Measurements from ENCODE around the gene TRA2A. TPM values are rescaled to one million over a fixed set of nuclear protein-coding genes. Genes with fewer than 3 reads are reported as not detected.

The TRA2A gene
- total RNA-seq (100 to 1,000 TPM; 105 to 246 (median 119) TPM), total RNA-seq (40.5 to 210 (median 92.6) reads per million in 29 experiments)
- 94.0 TPM for total RNA-seq (2013)

DNA sequence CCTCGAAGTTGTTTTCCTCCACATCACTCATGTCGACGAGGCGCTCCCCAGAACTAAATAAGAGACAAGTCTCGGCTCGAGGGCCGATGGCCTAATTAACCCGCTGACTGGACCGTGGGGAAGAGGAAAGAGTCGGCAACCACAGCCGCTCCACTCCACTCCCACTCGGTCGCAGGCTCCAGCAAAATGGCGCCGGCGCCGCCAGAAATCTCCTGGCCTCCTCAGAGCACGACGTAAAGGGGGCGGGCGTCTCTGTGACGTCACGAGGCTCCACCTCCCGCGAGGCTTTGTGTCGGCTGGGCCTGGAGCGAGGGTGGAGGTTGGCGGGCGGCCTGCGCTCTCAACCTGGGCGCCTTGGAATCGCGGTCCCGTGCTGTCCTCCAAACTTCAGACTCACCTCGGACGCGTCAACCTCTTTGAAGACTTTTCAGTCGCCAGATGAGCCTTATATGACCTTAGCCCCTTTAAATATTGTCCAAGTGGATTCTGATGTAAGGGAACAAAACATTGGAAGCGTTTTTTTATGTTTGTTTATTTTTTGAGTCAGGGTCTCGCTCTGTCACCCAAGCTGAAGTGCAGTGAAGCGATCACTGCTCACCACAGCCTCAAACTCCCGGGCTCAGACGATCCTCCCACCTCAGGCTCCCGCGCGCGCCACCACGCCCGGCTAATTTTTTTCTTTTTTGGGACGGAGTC, at the start of gene TRA2A:
TSS of gene TRA2A (minus strand) at position 188 of the 696 bp plus-strand sequence. CDS start at position 31, 157 bp downstream.
- H3K4me3 ChIP-seq (ENCODE audit: control insufficient read depth in 1 of 2, extremely low read depth in 1 of 2, low read length in 1 of 2), result peak within 1 kb of the TSS; percentile 99 to 100
- no peaks in the 10 kb centered on the region for H3K27me3 ChIP-seq (replicated peaks in 1 of 2; ENCODE audit: control insufficient read depth in 2 of 2, extremely low read depth in 1 of 2, insufficient read depth in 2 of 2, low read length in 1 of 2)
- peak; percentile 94 to 97 (median 96) for ATAC-seq (replicated peaks in 1 of 4)
- H3K36me3 Mint-ChIP-seq, result peaks cover 4% of the 10 kb centered on the region
- H3K27ac ChIP-seq (ENCODE audit: low read length), result peak within 1 kb of the TSS; percentile 99
- POLR2A ChIA-PET, result interaction anchor here in 1 of 2 donors (1.1 to 1.3 kb wide), 3 partner anchors 16 to 1593 kb away, joined by 3 read pairs; partner anchors contain the start of gene CYCS
- H3K9me3 ChIP-seq, result no peaks in the 10 kb centered on the region
- peak within 1 kb of the TSS; percentile 100 for H3K27ac Mint-ChIP-seq
- H3K4me1 ChIP-seq (ENCODE audit: control insufficient read depth in 1 of 2, extremely low read depth in 1 of 2, insufficient read depth in 2 of 2, low read length in 2 of 2), result peaks cover 23 to 31% of the 10 kb centered on the region in 2 experiments
- DNase-seq, result peak; percentile 91 to 99 (median 96)
- no peaks in the 10 kb centered on the region for H3K27me3 Mint-ChIP-seq
- CTCF ChIA-PET, result interaction anchor here (1.2 to 1.4 kb wide), 2 partner anchors 12 to 15 kb away, joined by 4 read pairs; no protein-coding TSS in a partner anchor
- H3K9me3 Mint-ChIP-seq, result no peaks in the 10 kb centered on the region
- peaks cover 44 to 51% (median 47%) of the 10 kb centered on the region in 3 donors for H3K4me1 Mint-ChIP-seq
- WGBS (ENCODE audit: insufficient coverage), result 24% methylated on average over 31 of the region's 50 CpGs
- peak within 1 kb of the TSS; percentile 99 to 100 (median 99) for H3K4me3 Mint-ChIP-seq
- H3K36me3 ChIP-seq (ENCODE audit: control insufficient read depth in 2 of 2, extremely low read depth in 1 of 2, insufficient read depth in 1 of 2, low read length in 1 of 2), result no peaks in the 10 kb centered on the region

- peak; percentile 31 to 74 (median 55) for DNase-seq
- Histone ChIP-seq H3K4me3 (ENCODE audit: control insufficient read depth in 1 of 2, extremely low read depth in 1 of 2, low read length in 1 of 2) (no peak overlapping the region), H3K27me3 (replicated peaks in 1 of 2; ENCODE audit: control insufficient read depth in 2 of 2, extremely low read depth in 1 of 2, insufficient read depth in 2 of 2, low read length in 1 of 2) (peaks cover 0 to 6% of the 10 kb centered on the region in 2 experiments), H3K27ac (ENCODE audit: low read length) (no peak overlapping the region), H3K9me3 (no peaks in the 10 kb centered on the region), H3K36me3 (ENCODE audit: control insufficient read depth in 2 of 2, extremely low read depth in 1 of 2, insufficient read depth in 1 of 2, low read length in 1 of 2) (no peaks in the 10 kb centered on the region), H3K4me1 (ENCODE audit: control insufficient read depth in 1 of 2, extremely low read depth in 1 of 2, insufficient read depth in 2 of 2, low read length in 2 of 2) (no peaks in the 10 kb centered on the region)
- CTCF ChIA-PET, result interaction anchor here (0.5 to 2.4 kb wide), 17 partner anchors 9 to 1499 kb away, joined by 3 to 14 read pairs (median 3); no protein-coding TSS in a partner anchor
- POLR2A ChIA-PET, result interaction anchor here in 1 of 2 donors (0.6 kb wide), 1 partner anchor 564 kb away, joined by 3 read pairs; no protein-coding TSS in a partner anchor
- no peaks in the 10 kb centered on the region for H3K9me3 Mint-ChIP-seq
- WGBS (ENCODE audit: insufficient coverage), result 38% methylated on average over 1 of the region's 5 CpGs
- no peaks in the 10 kb centered on the region for H3K36me3 Mint-ChIP-seq
- peak; percentile 54 to 83 (median 70) for ATAC-seq (replicated peaks in 1 of 4)
- H3K27ac Mint-ChIP-seq, result no peak overlapping the region
- no peak overlapping the region for H3K4me3 Mint-ChIP-seq
- no peaks in the 10 kb centered on the region for H3K4me1 Mint-ChIP-seq
- H3K27me3 Mint-ChIP-seq, result peaks cover 15 to 26% of the 10 kb centered on the region in 2 donors
These were observed 38.9 kb upstream of the TRA2A start for GRCh38 chr7:23570592-23571200.

DNA sequence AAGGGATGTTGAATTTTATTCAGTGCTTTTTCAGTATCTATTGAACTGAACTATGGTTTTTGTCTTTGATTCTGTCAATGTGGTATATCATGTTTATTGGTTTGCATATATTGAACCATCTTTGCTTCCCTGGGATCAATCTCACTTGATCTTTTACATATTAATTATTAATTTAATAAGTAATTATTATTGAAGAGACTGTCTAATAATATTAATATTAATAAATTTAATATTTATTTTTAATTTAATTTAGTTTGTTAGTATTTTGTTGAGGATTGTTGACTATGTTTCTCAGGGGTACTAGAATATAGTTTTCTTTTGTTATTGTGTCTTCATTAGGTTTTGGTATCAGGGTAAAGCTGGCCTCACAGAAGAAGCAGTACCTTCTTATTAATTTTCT, 26.5 kb upstream of the TRA2A start:
- ATAC-seq (replicated peaks in 1 of 4) (no peak), DNase-seq (no peak)
- H3K27me3 Mint-ChIP-seq, result peaks cover 6 to 9% of the 10 kb centered on the region in 2 donors
- Histone ChIP-seq H3K4me1 (ENCODE audit: control insufficient read depth in 1 of 2, extremely low read depth in 1 of 2, insufficient read depth in 2 of 2, low read length in 2 of 2) (no peaks in the 10 kb centered on the region), H3K27me3 (replicated peaks in 1 of 2; ENCODE audit: control insufficient read depth in 2 of 2, extremely low read depth in 1 of 2, insufficient read depth in 2 of 2, low read length in 1 of 2) (peaks cover 0 to 3% of the 10 kb centered on the region in 2 experiments), H3K36me3 (ENCODE audit: control insufficient read depth in 2 of 2, extremely low read depth in 1 of 2, insufficient read depth in 1 of 2, low read length in 1 of 2) (no peaks in the 10 kb centered on the region), H3K9me3 (no peaks in the 10 kb centered on the region), H3K27ac (ENCODE audit: low read length) (no peak overlapping the region), H3K4me3 (ENCODE audit: control insufficient read depth in 1 of 2, extremely low read depth in 1 of 2, low read length in 1 of 2) (no peak overlapping the region)
- no peaks in the 10 kb centered on the region for H3K36me3 Mint-ChIP-seq
- POLR2A ChIA-PET, result no interaction called here
- no peaks in the 10 kb centered on the region for H3K4me1 Mint-ChIP-seq
- CTCF ChIA-PET, result interaction anchor here (0.5 to 1.0 kb wide), 2 partner anchors 153 to 286 kb away, joined by 3 read pairs; no protein-coding TSS in a partner anchor
- H3K9me3 Mint-ChIP-seq, result no peaks in the 10 kb centered on the region
- H3K27ac Mint-ChIP-seq, result no peak overlapping the region
- H3K4me3 Mint-ChIP-seq, result no peak overlapping the region

GRCh38 chr7:23547662-23548061, 15.9 kb upstream of the TRA2A start:
- ChIA-PET POLR2A (no interaction called here), CTCF (interaction anchor here (0.7 to 1.9 kb wide), 7 partner anchors 50 to 1118 kb away, joined by 3 to 18 read pairs (median 4); no protein-coding TSS in a partner anchor)
- ATAC-seq (replicated peaks in 1 of 4) (no peak), DNase-seq (no peak)
- H3K27ac Mint-ChIP-seq, result no peak overlapping the region
- H3K27ac ChIP-seq (ENCODE audit: low read length), result no peak overlapping the region
- H3K4me1 Mint-ChIP-seq, result peaks cover 0 to 10% (median 8%) of the 10 kb centered on the region in 3 donors
- no peak overlapping the region for H3K4me3 ChIP-seq (ENCODE audit: control insufficient read depth in 1 of 2, extremely low read depth in 1 of 2, low read length in 1 of 2)
- no peaks in the 10 kb centered on the region for H3K27me3 ChIP-seq (replicated peaks in 1 of 2; ENCODE audit: control insufficient read depth in 2 of 2, extremely low read depth in 1 of 2, insufficient read depth in 2 of 2, low read length in 1 of 2)
- H3K4me3 Mint-ChIP-seq, result no peak overlapping the region
- H3K4me1 ChIP-seq (ENCODE audit: control insufficient read depth in 1 of 2, extremely low read depth in 1 of 2, insufficient read depth in 2 of 2, low read length in 2 of 2), result no peaks in the 10 kb centered on the region
- H3K36me3 ChIP-seq (ENCODE audit: control insufficient read depth in 2 of 2, extremely low read depth in 1 of 2, insufficient read depth in 1 of 2, low read length in 1 of 2), result no peaks in the 10 kb centered on the region
- no CpG with 5 or more reads among the region's 4 CpGs for WGBS (ENCODE audit: insufficient coverage)
- H3K36me3 Mint-ChIP-seq, result no peaks in the 10 kb centered on the region
- no peaks in the 10 kb centered on the region for H3K9me3 Mint-ChIP-seq
- H3K27me3 Mint-ChIP-seq, result no peaks in the 10 kb centered on the region
- H3K9me3 ChIP-seq, result no peaks in the 10 kb centered on the region

DNA sequence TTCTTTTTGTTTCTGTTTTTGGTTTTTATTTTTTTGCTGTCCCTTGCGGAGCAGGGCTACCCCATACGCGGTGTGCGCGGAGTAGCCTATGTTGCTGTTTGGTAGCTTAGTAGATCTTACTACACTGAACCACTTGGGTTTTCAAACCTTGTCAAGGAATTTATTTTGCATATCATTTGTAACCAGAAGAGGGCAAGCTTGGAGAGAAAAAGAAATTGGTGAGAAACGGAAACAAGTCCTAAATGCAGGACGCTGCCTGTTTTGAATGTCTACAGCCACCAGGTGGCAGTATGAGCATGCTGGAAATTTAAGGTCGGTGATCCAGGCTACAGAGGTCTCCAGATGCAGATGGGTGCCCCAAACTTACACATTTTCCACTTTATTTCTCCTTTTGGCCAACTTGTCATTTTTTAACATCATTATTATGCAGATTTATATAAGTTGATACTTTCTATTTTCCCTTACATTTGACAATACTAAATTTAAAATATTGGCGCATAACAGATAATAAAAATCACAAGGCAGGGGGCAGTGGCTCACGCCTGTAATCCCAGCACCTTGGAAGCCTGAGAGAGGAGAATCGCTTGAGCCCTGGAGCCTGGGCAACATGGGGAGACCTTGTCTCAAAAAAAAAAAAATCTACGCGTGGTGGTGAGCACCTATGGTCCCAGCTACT, 15.3 kb upstream of the TRA2A start:
- Mint-ChIP-seq H3K27ac (peak overlapping the region; percentile 25 to 36), H3K4me1 (peaks cover 0 to 10% (median 8%) of the 10 kb centered on the region in 3 donors), H3K27me3 (no peaks in the 10 kb centered on the region), H3K36me3 (no peaks in the 10 kb centered on the region), H3K9me3 (no peaks in the 10 kb centered on the region), H3K4me3 (no peak overlapping the region)
- Histone ChIP-seq H3K36me3 (ENCODE audit: control insufficient read depth in 2 of 2, extremely low read depth in 1 of 2, insufficient read depth in 1 of 2, low read length in 1 of 2) (no peaks in the 10 kb centered on the region), H3K4me3 (ENCODE audit: control insufficient read depth in 1 of 2, extremely low read depth in 1 of 2, low read length in 1 of 2) (no peak overlapping the region), H3K9me3 (no peaks in the 10 kb centered on the region), H3K4me1 (ENCODE audit: control insufficient read depth in 1 of 2, extremely low read depth in 1 of 2, insufficient read depth in 2 of 2, low read length in 2 of 2) (no peaks in the 10 kb centered on the region), H3K27ac (ENCODE audit: low read length) (no peak overlapping the region), H3K27me3 (replicated peaks in 1 of 2; ENCODE audit: control insufficient read depth in 2 of 2, extremely low read depth in 1 of 2, insufficient read depth in 2 of 2, low read length in 1 of 2) (no peaks in the 10 kb centered on the region)
- ChIA-PET CTCF (interaction anchor here (0.6 to 3.2 kb wide), 27 partner anchors 8 to 1578 kb away, joined by 3 to 22 read pairs (median 4); partner anchors contain the start of genes CYCS (in 1 of the 2) and MALSU1 (in 1 of the 2)), POLR2A (interaction anchor here (0.6 to 1.2 kb wide), 2 partner anchors 18 to 50 kb away, joined by 3 to 4 read pairs; partner anchors contain the start of gene CCDC126 (in 1 of the 2))
- DNase-seq (peak; percentile 52 to 93 (median 71)), ATAC-seq (replicated peaks in 1 of 4) (peak; percentile 91 to 94 (median 93))
- WGBS (ENCODE audit: insufficient coverage), result 40% methylated on average over 6 of the region's 13 CpGs

DNA sequence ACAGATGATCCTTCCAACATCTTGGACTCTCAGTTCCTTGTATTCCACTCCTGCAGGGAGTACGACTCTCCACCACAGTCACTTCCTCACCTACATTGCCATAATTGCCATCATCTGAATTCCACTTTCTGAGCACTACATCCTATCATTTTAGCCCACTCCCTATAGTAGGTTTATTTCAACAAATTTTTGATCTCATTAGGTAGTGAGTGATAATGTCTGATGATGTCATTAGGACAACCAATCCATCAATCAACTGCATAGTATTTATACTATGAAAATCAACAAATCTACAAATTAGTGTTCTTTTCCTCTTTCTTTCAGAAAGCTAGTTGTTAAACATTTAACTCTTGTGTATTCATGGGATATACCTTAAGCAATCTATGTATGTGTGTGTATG, 13.7 kb upstream of the TRA2A start:
- Mint-ChIP-seq H3K27me3 (no peaks in the 10 kb centered on the region), H3K36me3 (no peaks in the 10 kb centered on the region), H3K4me1 (peaks cover 1 to 10% (median 8%) of the 10 kb centered on the region in 3 donors), H3K4me3 (no peak overlapping the region), H3K9me3 (no peaks in the 10 kb centered on the region), H3K27ac (no peak overlapping the region)
- H3K4me1 ChIP-seq (ENCODE audit: control insufficient read depth in 1 of 2, extremely low read depth in 1 of 2, insufficient read depth in 2 of 2, low read length in 2 of 2), result peaks cover 0 to under 1% of the 10 kb centered on the region in 2 experiments
- no peak for ATAC-seq (replicated peaks in 1 of 4)
- ChIA-PET POLR2A (no interaction called here), CTCF (interaction anchor here (0.5 to 3.2 kb wide), 4 partner anchors 11 to 141 kb away, joined by 3 to 22 read pairs (median 4); no protein-coding TSS in a partner anchor)
- no peak overlapping the region for H3K27ac ChIP-seq (ENCODE audit: low read length)
- H3K9me3 ChIP-seq, result no peaks in the 10 kb centered on the region
- no peak for DNase-seq
- H3K4me3 ChIP-seq (ENCODE audit: control insufficient read depth in 1 of 2, extremely low read depth in 1 of 2, low read length in 1 of 2), result no peak overlapping the region
- H3K27me3 ChIP-seq (replicated peaks in 1 of 2; ENCODE audit: control insufficient read depth in 2 of 2, extremely low read depth in 1 of 2, insufficient read depth in 2 of 2, low read length in 1 of 2), result no peaks in the 10 kb centered on the region
- no CpG with 5 or more reads among the region's 1 CpG for WGBS (ENCODE audit: insufficient coverage)
- H3K36me3 ChIP-seq (ENCODE audit: control insufficient read depth in 2 of 2, extremely low read depth in 1 of 2, insufficient read depth in 1 of 2, low read length in 1 of 2), result no peaks in the 10 kb centered on the region
